Ureter (tissue), 1 donor: ENCODE measurements around the gene FHIP2A. TPM values are rescaled to one million over a fixed set of nuclear protein-coding genes. Genes with fewer than 3 reads are reported as not detected.
"Not testable (repeated sequence)": the region's sequence is repeated elsewhere in the genome, so short reads cannot be mapped to it uniquely, and the experiment has no call there.

Experiments
- DNase-seq: peaks from one replicate; pipeline ENCODE4 v3.0.0-alpha.2; 2020; ENCODE audit warnings: low spot score
- total RNA-seq: library from RNA; stranded (reverse); gene quantifications from one replicate; pipeline ENCODE4 v1.2.4, GENCODE V29; 2023
- donor health status: DM: yes; HTN: yes; CAD: no.

FHIP2A gene
- total RNA-seq, 1 donor from 2014 or later = 38.0 TPM

- DNase-seq = no peak
Observed at GRCh38 chr10:114856544-114857287, 35.1 kb downstream of the FHIP2A start.

- DNase-seq = not testable (repeated sequence)
Observed at GRCh38 chr10:114857288-114857565, 35.6 kb downstream of the FHIP2A start.

- DNase-seq = no peak
Observed at GRCh38 chr10:114857922-114858629, 36.5 kb downstream of the FHIP2A start.

GRCh38 chr10:114859222-114859621 is 37.6 kb downstream of the FHIP2A start:
- DNase-seq = no peak

- no peak for DNase-seq
Observed at GRCh38 chr10:114862456-114862855, 40.9 kb downstream of the FHIP2A start.

GRCh38 chr10:114867365-114867764 is 45.8 kb downstream of the FHIP2A start:
- no peak for DNase-seq

GRCh38 chr10:114868870-114869519 is 47.4 kb downstream of the FHIP2A start:
- no peak for DNase-seq

- DNase-seq = no peak
Observed at GRCh38 chr10:114869520-114869892, 47.9 kb downstream of the FHIP2A start.

GRCh38 chr10:114870486-114870885 is 48.9 kb downstream of the FHIP2A start:
- DNase-seq = no peak

- no peak for DNase-seq
Observed at GRCh38 chr10:114871379-114871778, 49.8 kb downstream of the FHIP2A start.

Other genes starting within 250 kb of the FHIP2A start
- gene ABLIM1, start 163.5 kb upstream of the FHIP2A start, total RNA-seq = 129 TPM
- gene TRUB1, start 116.4 kb downstream of the FHIP2A start, total RNA-seq = 18.3 TPM